K562 (cell line): Measurements from ENCODE around the gene HOXB3. TPM values are rescaled to one million over a fixed set of nuclear protein-coding genes. Genes with fewer than 3 reads are reported as not detected.

ENCODE experiments used
- CBX5 ChIP-seq: IDR thresholded peaks from 2 replicates; pipeline ENCODE4 v1.6.1; 2014; ENCODE audit warnings: low read depth, borderline replicate concordance
- CUX1 ChIP-seq: fragments of 200-800 bp; sonication (Bioruptor generic); IDR thresholded peaks from 2 replicates; pipeline ENCODE4 v1.6.1; 2016; ENCODE audit warnings: missing genetic modification characterization, missing compliant biosample characterization
- E2F3 ChIP-seq: fragments of 250-450 bp; sonication (Bioruptor Pico); IDR thresholded peaks from 2 replicates; pipeline ENCODE4 v1.4.0; 2020; ENCODE audit warnings: mild to moderate bottlenecking
- RREB1 ChIP-seq: fragments of 250-450 bp; sonication (Bioruptor Pico); IDR thresholded peaks from 2 replicates; pipeline ENCODE4 v1.4.0; 2020
- ZBTB1 ChIP-seq: sonication (generic); formaldehyde crosslinking; IDR thresholded peaks from 2 replicates; pipeline ENCODE4 v1.8.1; 2023; ENCODE audit warnings: missing genetic modification reagents, low read depth, mild to moderate bottlenecking, borderline replicate concordance
- ZKSCAN3 ChIP-seq: fragments of 250-450 bp; sonication (Bioruptor Pico); IDR thresholded peaks from 2 replicates; pipeline ENCODE4 v1.4.0; 2020
- ZNF184 ChIP-seq: sonication (generic); formaldehyde crosslinking; IDR thresholded peaks from 2 replicates; pipeline ENCODE4 v1.5.0; 2020; ENCODE audit warnings: missing genetic modification reagents
- polyA plus RNA-seq, 8 experiments: library from polyadenylated mRNA; depleted of rRNA in 4 of 8; stranded (reverse) in 5 of 8; unstranded in 3 of 8; fragments of >200 nt; fragmentation: Nextera tagmentation in 2 of 8; fragmentation: Illumina TruSeq in 1 of 8; extraction: Ambion mirVana in 2 of 8; extraction: Trizol in 1 of 8; gene quantifications; 2 replicates each; pipeline versions ENCODE4 v1.2.1 to v1.2.3, GENCODE V29; 2011 to 2014; ENCODE audit warnings: inconsistent platforms in 1 of 8, missing spikeins in 1 of 8
- total RNA-seq, 7 experiments: library from RNA; depleted of rRNA in 6 of 7; stranded (reverse); fragments of >200 nt in 6 of 7; fragmentation: Illumina TruSeq in 2 of 7; extraction: Trizol in 2 of 7; gene quantifications; 2 replicates each; pipeline versions ENCODE4 v1.2.1 to v1.2.3, GENCODE V29; 2011 to 2021; ENCODE audit warnings: low replicate concordance in 1 of 7
- TF ChIP-seq, protein P1 (sequence below): sonication (generic); formaldehyde crosslinking; IDR thresholded peaks from 2 replicates; pipeline ENCODE4 v1.8.0; 2023; ENCODE audit warnings: missing genetic modification reagents, mild to moderate bottlenecking, borderline replicate concordance

HOXB3 gene
- total and polyA plus RNA-seq, 9 of the 15 experiments (the other 6 are each of a cell fraction or from before 2014, with no cell fraction given) = 2.4 to 41.3 (median 20.2) TPM

DNA sequence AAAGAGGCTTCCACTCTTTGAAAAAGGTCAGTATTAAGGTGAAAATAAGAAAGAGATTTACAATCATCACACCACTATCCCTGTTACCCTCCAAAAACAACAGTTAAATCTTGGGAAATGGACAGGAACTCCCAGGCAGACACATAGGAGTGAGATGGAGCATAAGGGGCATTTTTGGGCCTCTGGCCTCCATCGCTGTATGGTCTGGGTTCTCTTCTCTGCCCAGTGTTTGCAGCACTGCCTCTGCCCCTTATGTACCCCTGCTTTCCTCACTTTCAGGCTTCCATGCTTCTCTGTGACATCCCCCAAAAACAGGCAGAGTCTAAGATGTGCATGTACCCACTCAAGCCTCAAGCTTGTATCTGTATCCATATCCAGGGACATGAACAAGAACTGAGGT is 44.5 kb downstream of the HOXB3 start (continued):
- TF ChIP-seq CUX1 (CRISPR knock-in tag) (no peak), E2F3 (CRISPR knock-in tag) (0 out of 2 replicates have a peak, but pooled peaks have one; percentile 2), ZKSCAN3 (CRISPR knock-in tag) (no peak), CBX5 (no peak), RREB1 (CRISPR knock-in tag) (no peak), ZBTB1 (CRISPR knock-in tag) (no peak), ZNF184 (CRISPR knock-in tag) (no peak)
- TF ChIP-seq, protein P1, sequence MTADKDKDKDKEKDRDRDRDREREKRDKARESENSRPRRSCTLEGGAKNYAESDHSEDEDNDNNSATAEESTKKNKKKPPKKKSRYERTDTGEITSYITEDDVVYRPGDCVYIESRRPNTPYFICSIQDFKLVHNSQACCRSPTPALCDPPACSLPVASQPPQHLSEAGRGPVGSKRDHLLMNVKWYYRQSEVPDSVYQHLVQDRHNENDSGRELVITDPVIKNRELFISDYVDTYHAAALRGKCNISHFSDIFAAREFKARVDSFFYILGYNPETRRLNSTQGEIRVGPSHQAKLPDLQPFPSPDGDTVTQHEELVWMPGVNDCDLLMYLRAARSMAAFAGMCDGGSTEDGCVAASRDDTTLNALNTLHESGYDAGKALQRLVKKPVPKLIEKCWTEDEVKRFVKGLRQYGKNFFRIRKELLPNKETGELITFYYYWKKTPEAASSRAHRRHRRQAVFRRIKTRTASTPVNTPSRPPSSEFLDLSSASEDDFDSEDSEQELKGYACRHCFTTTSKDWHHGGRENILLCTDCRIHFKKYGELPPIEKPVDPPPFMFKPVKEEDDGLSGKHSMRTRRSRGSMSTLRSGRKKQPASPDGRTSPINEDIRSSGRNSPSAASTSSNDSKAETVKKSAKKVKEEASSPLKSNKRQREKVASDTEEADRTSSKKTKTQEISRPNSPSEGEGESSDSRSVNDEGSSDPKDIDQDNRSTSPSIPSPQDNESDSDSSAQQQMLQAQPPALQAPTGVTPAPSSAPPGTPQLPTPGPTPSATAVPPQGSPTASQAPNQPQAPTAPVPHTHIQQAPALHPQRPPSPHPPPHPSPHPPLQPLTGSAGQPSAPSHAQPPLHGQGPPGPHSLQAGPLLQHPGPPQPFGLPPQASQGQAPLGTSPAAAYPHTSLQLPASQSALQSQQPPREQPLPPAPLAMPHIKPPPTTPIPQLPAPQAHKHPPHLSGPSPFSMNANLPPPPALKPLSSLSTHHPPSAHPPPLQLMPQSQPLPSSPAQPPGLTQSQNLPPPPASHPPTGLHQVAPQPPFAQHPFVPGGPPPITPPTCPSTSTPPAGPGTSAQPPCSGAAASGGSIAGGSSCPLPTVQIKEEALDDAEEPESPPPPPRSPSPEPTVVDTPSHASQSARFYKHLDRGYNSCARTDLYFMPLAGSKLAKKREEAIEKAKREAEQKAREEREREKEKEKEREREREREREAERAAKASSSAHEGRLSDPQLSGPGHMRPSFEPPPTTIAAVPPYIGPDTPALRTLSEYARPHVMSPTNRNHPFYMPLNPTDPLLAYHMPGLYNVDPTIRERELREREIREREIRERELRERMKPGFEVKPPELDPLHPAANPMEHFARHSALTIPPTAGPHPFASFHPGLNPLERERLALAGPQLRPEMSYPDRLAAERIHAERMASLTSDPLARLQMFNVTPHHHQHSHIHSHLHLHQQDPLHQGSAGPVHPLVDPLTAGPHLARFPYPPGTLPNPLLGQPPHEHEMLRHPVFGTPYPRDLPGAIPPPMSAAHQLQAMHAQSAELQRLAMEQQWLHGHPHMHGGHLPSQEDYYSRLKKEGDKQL = no peak
